Middle frontal gyrus (tissue), 1 donor: ENCODE results near the gene SCN1B.
"Not testable (repeated sequence)": the region's sequence is repeated elsewhere in the genome, so short reads cannot be mapped to it uniquely, and the experiment has no call there.

ENCODE experiments used
- DNase-seq: peaks from one replicate; pipeline ENCODE4 v3.0.0-alpha.2; 2015; ENCODE audit warnings: low spot score; ENCODE audit errors: extremely low spot score

Gene SCN1B

GRCh38 chr19:35030257-35031071 lies at the start of gene SCN1B:
Gene SCN1B, plus strand, starts transcription at chr19:35030470. Its CDS starts 351 bp downstream, at chr19:35030821.
- DNase-seq = no peak

GRCh38 chr19:34982275-34982674 lies 48.0 kb upstream of the SCN1B start:
- DNase-seq = no peak

DNA sequence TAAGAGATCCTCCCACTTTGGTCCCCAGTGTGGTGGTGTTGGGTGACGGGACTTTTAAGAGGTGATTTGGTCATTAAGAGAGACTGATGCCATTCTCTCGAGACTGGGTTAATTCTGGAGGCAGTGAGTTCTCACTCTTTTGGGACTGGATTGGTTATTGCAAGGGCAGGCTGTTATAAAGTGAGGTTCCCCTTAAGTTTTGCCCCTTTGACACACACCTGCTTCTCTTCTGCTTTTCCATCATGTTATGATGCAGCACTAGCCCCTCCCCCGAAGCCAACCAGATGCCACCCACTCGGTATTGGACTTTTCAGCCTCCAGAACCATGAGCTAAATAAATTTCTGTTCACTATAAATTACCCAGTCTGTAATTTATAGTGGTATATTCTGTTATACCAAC lies 46.5 kb upstream of the SCN1B start:
- DNase-seq = no peak

DNA sequence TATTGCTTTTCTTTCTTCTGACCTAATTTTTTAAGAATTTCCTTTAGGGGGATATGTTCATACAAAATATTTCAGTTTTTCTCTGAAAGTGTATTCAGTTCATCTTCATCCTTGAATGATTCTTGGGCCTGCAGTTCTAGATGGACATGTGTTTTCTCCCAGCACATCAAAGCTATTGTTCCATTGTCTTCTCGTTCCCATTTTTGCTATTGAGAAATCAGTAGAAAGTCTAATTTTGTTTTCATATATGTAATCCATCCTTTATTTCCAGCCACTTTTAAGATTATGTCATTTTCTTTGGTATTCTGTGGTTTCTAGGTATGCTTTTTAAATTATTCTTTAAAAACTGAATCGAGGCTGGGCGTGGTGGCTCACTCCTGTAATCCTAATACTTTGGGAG lies 46.0 kb upstream of the SCN1B start:
- no peak for DNase-seq

- DNase-seq = no peak
These were observed 44.8 kb upstream of the SCN1B start for GRCh38 chr19:34985249-34986022.

GRCh38 chr19:34988119-34988518 lies 42.2 kb upstream of the SCN1B start:
- no peak for DNase-seq

GRCh38 chr19:34989298-34989697 lies 41.0 kb upstream of the SCN1B start:
- no peak for DNase-seq

DNA sequence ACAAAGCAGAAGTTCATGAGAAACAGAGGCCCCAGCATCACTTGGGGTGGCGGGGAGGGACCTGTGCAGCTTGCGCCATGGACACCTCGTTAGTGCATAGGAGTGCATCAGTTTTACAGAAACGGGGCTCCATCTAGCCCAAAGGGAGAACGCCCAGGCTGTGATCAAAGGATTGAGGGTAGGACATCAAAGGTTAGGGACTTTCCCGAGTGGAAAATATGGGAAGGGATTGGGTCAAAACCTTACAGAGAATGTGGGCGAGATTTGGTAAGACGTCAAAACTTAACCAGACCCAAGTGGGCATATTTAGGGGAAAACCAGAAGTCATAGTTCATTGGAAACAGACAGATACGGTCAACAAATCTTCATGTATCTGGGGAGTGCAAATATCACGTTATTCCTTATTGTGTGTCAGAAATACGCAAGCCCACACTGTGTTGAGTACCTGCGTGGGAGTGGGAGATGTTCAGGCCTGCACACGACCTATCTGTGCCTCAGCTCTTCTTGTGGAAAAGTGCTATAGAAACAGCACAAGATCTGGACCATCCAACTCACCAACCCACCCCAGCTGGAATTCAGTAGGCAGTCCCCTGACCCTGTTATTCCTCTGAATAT lies 39.6 kb upstream of the SCN1B start:
- DNase-seq = no peak

DNA sequence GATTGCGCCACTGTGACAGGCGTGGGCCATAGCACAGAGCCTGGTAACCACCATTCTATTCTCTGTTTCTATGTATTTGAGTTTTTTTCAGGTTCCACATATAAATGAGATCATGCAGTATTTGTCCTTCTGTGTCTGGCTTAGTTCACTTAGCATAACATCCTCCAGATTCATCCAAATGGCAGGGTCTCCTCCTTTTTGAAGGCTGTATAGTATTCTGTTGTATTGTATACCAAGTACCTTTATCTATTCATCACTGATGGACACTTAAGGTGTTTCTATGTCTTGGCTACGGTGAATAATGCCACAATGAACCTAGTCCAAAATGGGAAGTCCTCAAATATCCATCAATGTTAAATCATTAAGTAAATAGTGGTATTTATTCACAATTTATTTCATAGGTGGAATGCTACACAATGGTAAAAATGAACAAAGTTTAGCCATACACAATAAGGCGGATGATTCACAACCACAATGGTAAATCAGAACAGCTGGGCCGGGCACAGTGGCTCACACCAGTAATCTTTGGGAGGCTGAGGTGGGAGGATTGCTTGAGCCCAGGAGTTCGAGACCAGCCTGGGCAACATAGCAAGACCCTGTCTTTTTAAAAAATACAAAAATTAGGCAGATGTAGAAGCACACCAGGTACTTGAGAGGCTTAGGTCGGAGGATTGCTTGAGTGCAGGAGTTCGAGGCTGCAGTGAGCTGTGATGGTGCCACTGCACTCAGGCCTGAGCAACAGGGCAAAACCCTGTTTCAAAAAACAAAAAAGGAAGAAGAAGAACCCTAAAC lies 38.5 kb upstream of the SCN1B start:
- DNase-seq = no peak

- DNase-seq = not testable (repeated sequence)
These were observed 37.7 kb upstream of the SCN1B start for GRCh38 chr19:34992582-34992981.

DNA sequence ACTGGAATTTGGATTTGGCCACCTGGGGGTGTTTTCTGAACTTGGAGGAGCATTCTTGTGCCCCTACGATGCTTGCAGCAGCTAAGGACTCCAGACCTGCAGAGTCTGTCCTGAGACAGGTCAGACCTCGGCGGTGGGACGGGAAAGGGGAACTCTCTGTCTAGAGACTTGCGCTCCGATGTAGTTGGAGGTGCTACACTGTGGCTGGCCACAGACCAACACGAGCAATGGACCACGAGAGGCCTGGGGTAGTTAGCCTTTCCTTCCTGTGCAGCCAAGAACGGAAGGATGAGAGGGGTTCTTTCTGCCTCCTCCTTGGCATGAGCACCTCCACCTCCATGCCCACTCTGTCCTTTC lies 36.0 kb upstream of the SCN1B start:
- DNase-seq = no peak

- DNase-seq = no peak
These were observed 35.4 kb upstream of the SCN1B start for GRCh38 chr19:34994643-34995541.

- DNase-seq = no peak
These were observed 34.7 kb upstream of the SCN1B start for GRCh38 chr19:34995551-34995950.

DNA sequence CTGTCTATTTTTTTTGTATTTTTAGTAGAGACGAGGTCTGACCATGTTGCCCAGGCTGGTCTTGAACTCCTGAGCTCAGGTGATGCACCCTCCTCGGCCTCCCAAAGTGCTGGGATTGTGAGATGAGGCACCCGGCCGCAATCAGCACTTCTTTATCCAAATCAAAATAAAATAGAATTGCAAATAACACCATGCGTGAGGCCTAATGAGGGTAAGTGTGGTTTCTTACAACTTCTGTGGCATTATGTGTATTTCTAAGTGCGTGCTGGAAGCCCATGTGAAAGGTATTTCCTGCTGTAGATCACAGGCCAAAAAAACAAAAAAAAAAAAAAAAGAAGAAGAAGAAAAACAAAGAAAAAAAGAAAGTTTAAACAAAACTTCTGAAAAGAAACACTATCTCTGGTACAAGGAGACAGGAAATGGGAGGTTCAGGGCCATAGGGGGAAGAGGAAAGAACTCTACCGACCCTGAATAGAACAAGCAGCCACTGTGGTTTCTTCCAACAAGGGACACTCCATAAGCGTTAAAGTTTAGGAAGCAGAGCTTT lies 33.1 kb upstream of the SCN1B start:
- no peak for DNase-seq

DNA sequence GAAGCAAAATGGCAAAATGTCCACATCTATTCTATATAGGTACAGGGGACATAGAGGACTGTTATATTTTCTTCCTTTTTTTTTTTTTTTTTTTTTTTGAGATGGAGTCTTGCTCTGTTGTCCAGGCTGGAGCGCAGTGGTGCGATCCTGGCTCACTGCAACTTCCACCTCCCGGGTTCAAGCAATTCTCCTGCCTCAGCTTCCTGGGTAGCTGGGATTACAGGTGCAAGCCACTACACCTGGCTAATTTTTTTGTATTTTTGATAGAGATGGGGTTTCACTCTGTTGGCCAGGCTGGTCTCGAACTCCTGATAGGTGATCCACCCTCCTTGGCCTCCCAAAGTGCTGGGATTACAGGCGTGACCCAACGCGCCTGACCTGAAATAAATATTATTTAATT lies 32.0 kb upstream of the SCN1B start:
- DNase-seq = not testable (repeated sequence)

- no peak for DNase-seq
These were observed 31.3 kb upstream of the SCN1B start for GRCh38 chr19:34998777-34999497.

GRCh38 chr19:34999498-35000337 lies 30.6 kb upstream of the SCN1B start, which contains the start of gene GRAMD1A:
Gene GRAMD1A, plus strand, starts transcription at chr19:35000323. Its CDS starts 156 bp downstream, at chr19:35000479.
- peak; percentile 54 for DNase-seq

GRCh38 chr19:35000338-35000646 lies 30.0 kb upstream of the SCN1B start:
- no peak for DNase-seq
